ENCODE results near the gene NDOR1. TPM values are rescaled to one million over a fixed set of nuclear protein-coding genes. Genes with fewer than 3 reads are reported as not detected.

NDOR1 gene
- total RNA-seq = 42.4 and 48.9 TPM in 2 replicates

DNA sequence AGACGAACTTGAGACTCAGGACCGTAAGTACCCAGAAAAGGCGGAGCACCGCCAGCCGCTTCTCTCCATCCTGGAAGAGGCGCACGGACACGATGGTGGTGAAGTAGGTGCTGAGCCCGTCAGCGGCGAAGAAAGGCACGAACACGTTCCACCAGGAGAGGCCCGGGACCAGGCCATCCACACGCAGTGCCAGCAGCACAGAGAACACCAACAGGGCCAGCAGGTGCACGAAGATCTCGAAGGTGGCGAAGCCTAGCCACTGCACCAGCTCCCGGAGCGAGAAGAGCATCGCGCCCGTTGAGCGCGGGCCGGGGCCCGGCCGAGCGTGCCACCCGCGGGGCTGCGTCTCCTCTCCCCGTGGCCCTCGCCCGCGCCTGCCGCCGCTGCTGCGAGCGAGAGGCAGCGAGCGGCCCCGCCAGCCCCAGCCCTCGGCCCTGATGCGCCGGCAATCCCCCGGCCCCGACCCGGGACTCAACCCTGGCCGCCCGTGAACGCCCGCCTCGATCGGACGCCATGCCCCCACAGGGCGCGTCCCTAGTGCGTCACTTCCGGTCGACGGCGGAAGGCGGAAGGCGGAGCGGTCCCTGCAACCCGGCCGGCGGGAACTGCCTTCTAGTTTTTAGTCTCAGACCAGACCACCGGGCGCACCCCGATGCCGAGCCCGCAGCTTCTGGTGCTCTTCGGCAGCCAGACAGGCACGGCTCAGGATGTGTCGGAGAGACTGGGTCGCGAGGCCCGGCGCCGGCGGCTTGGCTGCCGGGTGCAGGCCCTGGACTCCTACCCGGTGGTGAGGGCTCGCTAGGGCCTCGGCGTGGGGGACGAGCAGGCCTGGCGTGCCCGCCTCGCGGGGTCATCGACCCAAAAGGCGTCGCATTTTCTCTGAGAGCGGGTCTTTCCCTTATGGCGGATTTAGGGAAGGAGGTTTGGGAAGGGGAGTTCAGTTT lies at the start of gene NDOR1, which contains the start of gene TMEM203:
Gene NDOR1, plus strand, starts transcription at position 575 of the 944 bp plus-strand sequence. Its CDS starts 78 bp downstream, at position 653.
Gene TMEM203, minus strand, starts transcription at position 523 of the 944 bp plus-strand sequence. Its CDS starts 234 bp downstream, at position 289.
- peak; percentile 93 for DNase-seq (ENCODE audit: low spot score)
- no peaks in the 10 kb centered on the region for H3K27me3 Mint-ChIP-seq (ENCODE audit: insufficient read depth)
- peak within 1 kb of the TSS; percentile 95 for H3K4me3 Mint-ChIP-seq
- H3K27ac Mint-ChIP-seq = peak within 1 kb of the TSS; percentile 87
- intact Hi-C loops (cut with micrococcal nuclease) = loop anchor here (1.0 to 2.0 kb wide), 4 partner anchors 17 to 55 kb away; partner anchors contain the start of genes ANAPC2, NELFB and SSNA1
- H3K9me3 Mint-ChIP-seq = no peaks in the 10 kb centered on the region
- H3K36me3 Mint-ChIP-seq (ENCODE audit: low read depth) = peaks cover 22% of the 10 kb centered on the region
- peaks cover 42% of the 10 kb centered on the region for H3K4me1 Mint-ChIP-seq (ENCODE audit: low read depth)

DNA sequence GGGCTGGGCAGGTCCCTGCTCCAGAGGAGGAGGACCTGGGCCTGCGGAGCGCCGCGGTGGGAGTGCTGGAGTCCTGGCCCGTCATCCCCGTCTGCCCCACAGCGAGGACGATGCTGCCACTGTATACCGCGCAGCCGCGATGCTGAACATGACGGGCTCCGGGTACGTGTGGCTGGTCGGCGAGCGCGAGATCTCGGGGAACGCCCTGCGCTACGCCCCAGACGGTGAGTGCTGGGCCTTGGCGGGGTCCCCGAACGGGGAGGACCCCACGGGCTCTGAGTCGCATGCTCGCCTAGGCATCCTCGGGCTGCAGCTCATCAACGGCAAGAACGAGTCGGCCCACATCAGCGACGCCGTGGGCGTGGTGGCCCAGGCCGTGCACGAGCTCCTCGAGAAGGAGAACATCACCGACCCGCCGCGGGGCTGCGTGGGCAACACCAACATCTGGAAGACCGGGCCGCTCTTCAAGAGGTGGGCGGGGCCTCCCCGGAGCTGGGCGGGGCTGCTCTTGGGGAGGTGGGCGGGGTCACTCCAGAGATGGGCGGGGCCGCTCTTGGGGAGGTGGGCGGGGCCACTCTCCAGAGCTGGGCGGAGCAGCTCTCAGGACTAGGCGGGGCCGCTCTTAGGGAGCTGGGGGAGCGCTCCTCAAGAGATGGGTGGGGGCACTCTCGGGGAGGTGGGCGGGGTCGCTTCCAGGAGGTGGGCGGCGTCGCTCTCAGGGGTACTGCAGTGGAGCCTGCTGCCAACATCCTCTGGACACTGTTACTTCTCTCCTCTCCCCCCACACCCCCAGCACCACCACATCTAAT lies 48.7 kb upstream of the NDOR1 start:
- peak; percentile 43 for DNase-seq (ENCODE audit: low spot score)
- no peaks in the 10 kb centered on the region for H3K9me3 Mint-ChIP-seq
- no peaks in the 10 kb centered on the region for H3K4me1 Mint-ChIP-seq (ENCODE audit: low read depth)
- no peak overlapping the region for H3K27ac Mint-ChIP-seq
- intact Hi-C loops (cut with micrococcal nuclease) = loop anchor here (1.0 to 10.0 kb wide), 7 partner anchors 18 to 307 kb away; partner anchors contain the start of genes ABCA2, ANAPC2, GRIN1 and NSMF
- no peaks in the 10 kb centered on the region for H3K36me3 Mint-ChIP-seq (ENCODE audit: low read depth)
- H3K4me3 Mint-ChIP-seq = peak overlapping the region; percentile 21
- H3K27me3 Mint-ChIP-seq (ENCODE audit: insufficient read depth) = peaks cover 26% of the 10 kb centered on the region

DNA sequence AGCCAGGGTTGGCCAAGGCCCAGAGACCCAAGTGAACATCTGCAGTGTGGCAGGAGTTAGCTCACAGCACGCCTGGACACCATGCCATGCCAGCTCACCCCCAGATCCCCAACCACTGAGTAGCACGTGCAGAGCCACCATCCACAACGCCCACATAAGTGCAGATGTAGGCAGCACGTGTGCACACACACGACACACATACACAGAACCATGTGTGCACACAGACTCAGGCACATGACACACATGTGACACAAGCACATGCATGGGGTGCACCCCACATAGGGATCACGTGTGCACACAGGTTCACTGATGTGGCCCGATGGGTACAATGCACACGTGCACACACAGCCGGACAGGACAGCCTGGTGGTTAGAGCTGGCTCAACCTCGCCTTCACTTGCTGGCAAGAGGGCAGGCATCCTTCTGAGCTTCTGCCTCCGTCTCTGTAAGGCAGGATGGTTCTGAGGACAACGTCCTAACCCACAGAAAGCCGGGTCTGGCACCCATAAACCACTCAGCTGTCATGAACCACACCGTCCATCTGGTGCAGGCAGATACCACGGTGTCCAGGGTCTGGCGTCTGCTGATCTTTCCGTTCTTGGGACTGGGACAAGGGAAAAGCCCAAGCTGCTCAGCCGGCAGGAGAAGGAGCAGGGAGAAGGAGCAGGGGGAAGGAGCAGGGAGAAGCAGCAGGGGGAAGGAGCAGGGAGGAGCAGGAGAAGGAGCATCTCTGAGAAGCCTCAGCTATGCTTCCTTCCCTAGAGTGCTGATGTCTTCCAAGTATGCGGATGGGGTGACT lies 47.7 kb upstream of the NDOR1 start:
- Mint-ChIP-seq H3K4me3 (no peak overlapping the region), H3K4me1 (ENCODE audit: low read depth) (no peaks in the 10 kb centered on the region), H3K9me3 (no peaks in the 10 kb centered on the region), H3K27ac (no peak overlapping the region), H3K27me3 (ENCODE audit: insufficient read depth) (peaks cover 27% of the 10 kb centered on the region), H3K36me3 (ENCODE audit: low read depth) (no peaks in the 10 kb centered on the region)
- no peak for DNase-seq (ENCODE audit: low spot score)
- intact Hi-C loops (cut with micrococcal nuclease) = loop anchor here (1.0 to 10.0 kb wide), 7 partner anchors 19 to 309 kb away; partner anchors contain the start of genes ABCA2, ANAPC2, GRIN1 and NSMF

DNA sequence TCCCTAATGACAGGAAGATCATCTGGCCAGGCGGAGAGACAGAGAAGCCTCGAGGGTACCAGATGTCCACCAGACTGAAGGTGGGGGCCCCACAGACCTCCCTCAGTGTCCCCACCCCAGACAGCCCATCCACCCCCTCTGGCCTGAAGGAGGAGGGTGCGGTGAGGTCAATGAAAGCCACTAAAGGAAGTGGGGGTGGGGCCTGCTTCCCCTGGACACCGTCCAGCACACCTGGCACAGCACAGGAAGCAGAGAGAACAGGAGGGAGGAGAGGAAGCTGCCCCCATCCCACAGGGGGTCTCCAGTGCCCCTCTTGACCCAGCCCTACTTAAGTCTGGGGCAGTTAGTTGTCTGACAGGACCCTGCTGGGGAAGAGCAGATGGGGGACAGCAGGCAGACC lies 46.9 kb upstream of the NDOR1 start:
- Mint-ChIP-seq H3K9me3 (no peaks in the 10 kb centered on the region), H3K36me3 (ENCODE audit: low read depth) (no peaks in the 10 kb centered on the region), H3K27me3 (ENCODE audit: insufficient read depth) (peaks cover 27% of the 10 kb centered on the region), H3K4me3 (no peak overlapping the region), H3K27ac (no peak overlapping the region), H3K4me1 (ENCODE audit: low read depth) (no peaks in the 10 kb centered on the region)
- DNase-seq (ENCODE audit: low spot score) = no peak
- intact Hi-C loops (cut with micrococcal nuclease) = loop anchor here (10.0 kb wide), 1 partner anchor 134 kb away; the partner anchor contains the start of gene ABCA2

DNA sequence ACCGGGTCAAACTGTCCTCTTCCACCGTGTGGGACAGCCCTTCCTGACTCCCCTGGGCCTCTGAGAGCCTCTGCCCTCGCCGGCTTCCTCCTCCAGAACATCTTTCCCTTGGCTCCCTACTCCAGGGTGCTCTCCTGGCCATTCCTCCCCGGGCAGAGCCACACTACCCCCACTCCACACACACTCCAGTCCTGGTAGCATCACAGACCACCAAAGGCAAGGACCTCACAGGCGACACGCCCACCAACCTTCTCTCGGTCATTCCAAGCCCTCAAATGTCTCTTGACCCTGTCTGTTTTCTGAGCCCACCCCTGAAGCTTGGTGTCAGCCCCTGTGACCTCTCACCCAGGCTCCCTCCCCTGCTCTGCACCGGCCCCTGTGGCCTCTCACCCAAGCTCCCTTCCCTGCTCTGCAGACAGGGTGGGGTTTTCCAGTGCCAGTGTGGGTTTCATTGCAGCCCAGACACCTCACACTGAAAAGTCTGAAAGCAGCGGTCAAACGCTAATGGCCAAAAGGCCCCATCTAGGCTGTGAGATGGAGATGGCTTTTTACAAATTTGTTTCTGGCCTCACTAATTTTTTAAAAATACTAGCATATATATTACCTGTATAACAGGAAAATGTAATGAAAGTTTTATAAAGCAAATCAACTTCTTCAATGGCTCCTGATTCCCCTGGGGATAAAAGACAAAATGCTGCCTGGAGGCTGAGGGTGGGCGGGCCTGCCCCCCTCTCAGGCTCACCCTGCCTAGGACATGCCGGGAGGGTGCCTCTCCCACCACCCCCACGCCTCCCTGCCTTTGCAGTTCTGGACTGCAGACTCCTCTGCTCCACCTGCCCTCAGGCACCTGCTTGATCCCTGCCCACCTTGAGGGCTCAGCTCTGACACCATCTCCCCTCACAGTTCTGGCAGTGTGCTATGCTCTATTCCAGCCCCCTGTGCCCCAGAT lies 46.1 kb upstream of the NDOR1 start:
- Mint-ChIP-seq H3K4me3 (no peak overlapping the region), H3K27ac (no peak overlapping the region), H3K27me3 (ENCODE audit: insufficient read depth) (peaks cover 27% of the 10 kb centered on the region), H3K4me1 (ENCODE audit: low read depth) (no peaks in the 10 kb centered on the region), H3K9me3 (no peaks in the 10 kb centered on the region), H3K36me3 (ENCODE audit: low read depth) (no peaks in the 10 kb centered on the region)
- intact Hi-C loops (cut with micrococcal nuclease) = loop anchor here (5.0 to 10.0 kb wide), 2 partner anchors 32 to 135 kb away; partner anchors contain the start of gene ABCA2
- DNase-seq (ENCODE audit: low spot score) = no peak

DNA sequence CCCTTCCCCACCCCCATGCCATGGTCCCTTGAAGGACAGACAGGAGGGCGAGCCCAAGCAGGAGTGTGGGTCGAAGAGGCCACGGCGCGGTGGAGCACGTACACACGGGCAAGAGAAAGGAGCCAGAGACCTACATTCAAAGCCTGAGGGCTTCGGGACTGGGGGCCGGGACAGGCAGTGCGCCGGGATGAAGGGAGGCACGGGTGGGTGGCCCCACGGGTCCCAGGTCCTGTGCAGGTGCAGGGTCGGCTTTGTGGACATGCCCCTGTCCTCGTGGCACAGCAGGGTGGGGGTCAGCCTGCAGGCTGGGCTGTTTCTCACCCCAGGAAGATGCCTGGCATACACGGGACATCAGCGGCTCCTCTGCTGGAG lies 45.5 kb upstream of the NDOR1 start:
- no peak overlapping the region for H3K27ac Mint-ChIP-seq
- intact Hi-C loops (cut with micrococcal nuclease) = loop anchor here (5.0 kb wide), 1 partner anchor 33 kb away; no protein-coding TSS in a partner anchor
- peaks cover 30% of the 10 kb centered on the region for H3K27me3 Mint-ChIP-seq (ENCODE audit: insufficient read depth)
- H3K36me3 Mint-ChIP-seq (ENCODE audit: low read depth) = no peaks in the 10 kb centered on the region
- DNase-seq (ENCODE audit: low spot score) = no peak
- no peaks in the 10 kb centered on the region for H3K4me1 Mint-ChIP-seq (ENCODE audit: low read depth)
- H3K4me3 Mint-ChIP-seq = no peak overlapping the region
- no peaks in the 10 kb centered on the region for H3K9me3 Mint-ChIP-seq

DNA sequence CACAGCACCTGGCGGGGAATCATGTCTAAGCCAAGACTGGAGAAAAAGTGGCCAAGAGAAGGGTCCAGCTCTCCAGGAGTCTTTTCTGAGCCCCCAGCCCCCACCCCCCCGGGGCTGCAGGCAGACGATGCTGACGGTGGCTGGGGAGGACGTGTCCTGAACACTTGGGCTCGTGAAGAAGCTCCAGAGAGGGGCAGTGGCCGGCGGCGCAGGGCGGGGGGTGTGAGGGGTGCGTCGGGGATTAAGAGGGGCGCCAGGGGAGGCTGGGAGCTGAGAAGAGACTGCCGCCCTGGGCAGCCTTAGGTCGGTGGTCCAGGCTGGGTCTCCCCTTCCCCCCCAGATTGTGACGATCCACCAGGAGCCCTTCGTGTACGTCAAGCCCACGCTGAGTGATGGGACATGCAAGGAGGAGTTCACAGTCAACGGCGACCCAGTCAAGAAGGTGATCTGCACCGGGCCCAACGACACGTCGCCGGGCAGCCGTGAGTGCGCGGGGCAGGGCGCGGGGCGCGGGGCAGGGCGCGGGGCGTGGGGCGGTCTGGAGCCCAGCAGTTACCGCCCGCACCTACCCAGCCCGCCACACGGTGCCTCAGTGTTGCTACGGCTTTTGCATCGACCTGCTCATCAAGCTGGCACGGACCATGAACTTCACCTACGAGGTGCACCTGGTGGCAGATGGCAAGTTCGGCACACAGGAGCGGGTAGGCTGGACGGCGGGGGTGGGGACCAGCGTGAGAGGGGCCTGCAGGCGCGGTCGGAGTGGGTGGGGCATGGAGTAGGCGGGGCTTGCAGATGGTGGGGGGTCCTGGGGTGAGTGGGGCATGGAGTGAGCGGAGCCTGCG lies 44.6 kb upstream of the NDOR1 start:
- Mint-ChIP-seq H3K9me3 (no peaks in the 10 kb centered on the region), H3K27ac (no peak overlapping the region), H3K4me3 (no peak overlapping the region), H3K4me1 (ENCODE audit: low read depth) (no peaks in the 10 kb centered on the region), H3K27me3 (ENCODE audit: insufficient read depth) (peaks cover 30% of the 10 kb centered on the region), H3K36me3 (ENCODE audit: low read depth) (no peaks in the 10 kb centered on the region)
- no peak for DNase-seq (ENCODE audit: low spot score)
- intact Hi-C loops (cut with micrococcal nuclease) = loop anchor here (5.0 kb wide), 1 partner anchor 34 kb away; no protein-coding TSS in a partner anchor

DNA sequence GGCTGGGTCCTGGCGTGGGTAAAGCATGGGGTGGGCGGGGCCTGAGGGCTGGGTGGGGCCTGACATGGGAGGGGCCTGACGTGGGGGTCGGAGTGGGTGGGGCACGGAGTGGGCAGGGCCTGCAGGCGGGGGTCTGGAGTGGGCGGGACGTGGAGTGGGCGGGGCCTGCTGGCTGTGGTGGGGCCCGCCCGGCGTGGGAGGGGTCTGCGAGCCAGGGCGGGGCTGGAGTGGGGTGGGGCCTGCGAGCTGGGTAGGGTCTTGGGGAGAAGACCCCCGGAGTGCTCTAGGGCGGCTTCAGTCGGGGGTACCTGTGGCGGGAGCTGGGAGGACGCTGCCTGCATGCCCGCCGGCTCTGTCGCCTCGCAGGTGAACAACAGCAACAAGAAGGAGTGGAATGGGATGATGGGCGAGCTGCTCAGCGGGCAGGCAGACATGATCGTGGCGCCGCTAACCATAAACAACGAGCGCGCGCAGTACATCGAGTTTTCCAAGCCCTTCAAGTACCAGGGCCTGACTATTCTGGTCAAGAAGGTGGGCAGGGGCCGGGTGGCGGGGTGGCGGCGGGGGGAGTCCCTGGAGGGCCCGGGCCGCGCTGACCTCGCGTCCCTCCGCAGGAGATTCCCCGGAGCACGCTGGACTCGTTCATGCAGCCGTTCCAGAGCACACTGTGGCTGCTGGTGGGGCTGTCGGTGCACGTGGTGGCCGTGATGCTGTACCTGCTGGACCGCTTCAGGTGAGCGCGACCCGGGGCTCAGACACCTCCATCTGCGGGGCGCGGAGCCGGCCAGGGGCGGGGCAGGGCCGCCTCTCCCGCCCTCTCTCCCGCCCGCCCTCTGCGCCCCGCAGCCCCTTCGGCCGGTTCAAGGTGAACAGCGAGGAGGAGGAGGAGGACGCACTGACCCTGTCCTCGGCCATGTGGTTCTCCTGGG lies 43.7 kb upstream of the NDOR1 start:
- DNase-seq (ENCODE audit: low spot score) = no peak
- H3K9me3 Mint-ChIP-seq = no peaks in the 10 kb centered on the region
- intact Hi-C loops (cut with micrococcal nuclease) = loop anchor here (5.0 kb wide), 1 partner anchor 35 kb away; no protein-coding TSS in a partner anchor
- H3K27ac Mint-ChIP-seq = no peak overlapping the region
- H3K27me3 Mint-ChIP-seq (ENCODE audit: insufficient read depth) = peaks cover 33% of the 10 kb centered on the region
- H3K36me3 Mint-ChIP-seq (ENCODE audit: low read depth) = no peaks in the 10 kb centered on the region
- no peaks in the 10 kb centered on the region for H3K4me1 Mint-ChIP-seq (ENCODE audit: low read depth)
- H3K4me3 Mint-ChIP-seq = no peak overlapping the region

DNA sequence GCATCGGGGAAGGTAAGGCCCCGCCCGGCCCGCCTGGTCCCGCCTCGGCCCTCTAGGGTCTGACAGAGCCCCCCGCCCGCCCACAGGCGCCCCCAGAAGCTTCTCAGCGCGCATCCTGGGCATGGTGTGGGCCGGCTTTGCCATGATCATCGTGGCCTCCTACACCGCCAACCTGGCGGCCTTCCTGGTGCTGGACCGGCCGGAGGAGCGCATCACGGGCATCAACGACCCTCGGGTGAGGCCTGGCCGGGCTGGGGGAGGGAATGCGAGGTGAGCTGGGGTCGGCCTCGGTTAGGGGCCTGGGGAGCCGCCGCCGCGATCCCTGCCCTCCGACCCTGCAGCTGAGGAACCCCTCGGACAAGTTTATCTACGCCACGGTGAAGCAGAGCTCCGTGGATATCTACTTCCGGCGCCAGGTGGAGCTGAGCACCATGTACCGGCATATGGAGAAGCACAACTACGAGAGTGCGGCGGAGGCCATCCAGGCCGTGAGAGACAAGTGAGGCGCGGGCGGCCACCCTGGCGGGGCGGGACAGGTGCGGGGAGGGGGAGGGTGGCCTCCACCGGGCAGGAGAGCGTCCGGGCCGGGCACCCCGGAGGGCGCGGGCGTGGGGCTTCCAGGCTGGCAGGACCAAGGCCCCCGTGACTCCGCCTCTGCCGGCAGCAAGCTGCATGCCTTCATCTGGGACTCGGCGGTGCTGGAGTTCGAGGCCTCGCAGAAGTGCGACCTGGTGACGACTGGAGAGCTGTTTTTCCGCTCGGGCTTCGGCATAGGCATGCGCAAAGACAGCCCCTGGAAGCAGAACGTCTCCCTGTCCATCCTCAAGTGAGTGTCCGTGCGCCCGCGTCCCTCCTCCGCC lies 42.8 kb upstream of the NDOR1 start:
- no peaks in the 10 kb centered on the region for H3K4me1 Mint-ChIP-seq (ENCODE audit: low read depth)
- H3K9me3 Mint-ChIP-seq = no peaks in the 10 kb centered on the region
- no peaks in the 10 kb centered on the region for H3K36me3 Mint-ChIP-seq (ENCODE audit: low read depth)
- H3K27me3 Mint-ChIP-seq (ENCODE audit: insufficient read depth) = peaks cover 35% of the 10 kb centered on the region
- DNase-seq (ENCODE audit: low spot score) = no peak
- intact Hi-C loops (cut with micrococcal nuclease) = loop anchor here (5.0 kb wide), 1 partner anchor 35 kb away; no protein-coding TSS in a partner anchor
- no peak overlapping the region for H3K27ac Mint-ChIP-seq
- no peak overlapping the region for H3K4me3 Mint-ChIP-seq

All from activated T-helper 1 cell treated with anti-CD3 and anti-CD28 coated beads, Interleukin-12 subunit alpha, Interleukin-12 subunit beta, Interleukin-2, Interleukin-4 antibody, amounts not matched to agents 30 ng/mL and 10 ng/mL and 1 ng/mL, durations not matched to agents 14 hours and 24 hours and 36 hours (primary cell).